ENCODE results near the gene MSI1. TPM values are rescaled to one million over a fixed set of nuclear protein-coding genes. Genes with fewer than 3 reads are reported as not detected.

MSI1 gene
- polyA plus RNA-seq, 6 donors from 2014 or later: not detected

GRCh38 chr12:120323772-120324171 is 45.2 kb downstream of the MSI1 start:
- ATAC-seq (ENCODE audit: low read depth in 2 of 2) (no peak), DNase-seq (no peak)
- peaks cover 0 to 33% (median 8%) of the 10 kb centered on the region in 3 donors for H3K27me3 Mint-ChIP-seq
- H3K4me3 Mint-ChIP-seq: peak overlapping the region in 1 of 8 donors; percentile 6
- H3K9me3 Mint-ChIP-seq: no peaks in the 10 kb centered on the region
- peaks cover 0 to 10% (median 7%) of the 10 kb centered on the region in 3 donors for H3K4me1 Mint-ChIP-seq
- H3K27ac Mint-ChIP-seq: no peak overlapping the region
- no peaks in the 10 kb centered on the region for H3K36me3 Mint-ChIP-seq

GRCh38 chr12:120321382-120322202 is 47.4 kb downstream of the MSI1 start:
- Mint-ChIP-seq H3K4me1 (peaks cover 12 to 24% (median 21%) of the 10 kb centered on the region in 3 donors), H3K9me3 (peaks cover 0 to 5% (median 2%) of the 10 kb centered on the region in 7 donors), H3K36me3 (no peaks in the 10 kb centered on the region), H3K27ac (no peak overlapping the region), H3K4me3 (no peak overlapping the region), H3K27me3 (peaks cover 0 to 26% (median 8%) of the 10 kb centered on the region in 3 donors)
- no peak for DNase-seq
- ATAC-seq (ENCODE audit: low read depth in 2 of 2): no peak

- H3K27ac Mint-ChIP-seq: peak overlapping the region; percentile 95 to 99 (median 98)
- H3K9me3 Mint-ChIP-seq: peaks cover 0 to 5% (median 2%) of the 10 kb centered on the region in 7 donors
- peaks cover 13 to 14% (median 14%) of the 10 kb centered on the region in 3 donors for H3K4me1 Mint-ChIP-seq
- ATAC-seq (ENCODE audit: low read depth in 2 of 2) (peak; percentile 99), DNase-seq (peak; percentile 100)
- peaks cover 0 to 18% (median 8%) of the 10 kb centered on the region in 3 donors for H3K27me3 Mint-ChIP-seq
- H3K4me3 Mint-ChIP-seq: peak overlapping the region; percentile 72 to 97 (median 96)
- H3K36me3 Mint-ChIP-seq: no peaks in the 10 kb centered on the region
These were observed 51.5 kb downstream of the MSI1 start for GRCh38 chr12:120317224-120318105.

GRCh38 chr12:120316798-120317223 is 52.2 kb downstream of the MSI1 start:
- Mint-ChIP-seq H3K27ac (peak overlapping the region; percentile 95 to 99 (median 98)), H3K4me1 (peaks cover 14 to 15% (median 14%) of the 10 kb centered on the region in 3 donors), H3K9me3 (peaks cover 0 to 5% (median 2%) of the 10 kb centered on the region in 7 donors), H3K27me3 (peaks cover 0 to 13% (median 8%) of the 10 kb centered on the region in 3 donors), H3K36me3 (no peaks in the 10 kb centered on the region), H3K4me3 (peak overlapping the region; percentile 72 to 97 (median 96))
- DNase-seq (no peak), ATAC-seq (ENCODE audit: low read depth in 2 of 2) (no peak)

GRCh38 chr12:120314220-120314619 is 54.7 kb downstream of the MSI1 start:
- Mint-ChIP-seq H3K27me3 (no peaks in the 10 kb centered on the region), H3K9me3 (peaks cover 0 to 5% (median 2%) of the 10 kb centered on the region in 7 donors), H3K27ac (no peak overlapping the region), H3K36me3 (no peaks in the 10 kb centered on the region), H3K4me3 (peak overlapping the region in 1 of 8 donors; percentile 41), H3K4me1 (peaks cover 14 to 18% (median 14%) of the 10 kb centered on the region in 3 donors)
- DNase-seq (no peak), ATAC-seq (ENCODE audit: low read depth in 2 of 2) (no peak)

- Mint-ChIP-seq H3K36me3 (no peaks in the 10 kb centered on the region), H3K27me3 (no peaks in the 10 kb centered on the region), H3K9me3 (no peaks in the 10 kb centered on the region), H3K4me3 (peak within 1 kb of the TSS; percentile 85 to 98 (median 94)), H3K27ac (peak within 1 kb of the TSS; percentile 23 to 93 (median 81)), H3K4me1 (peaks cover 9 to 14% (median 11%) of the 10 kb centered on the region in 3 donors)
- DNase-seq (peak; percentile 89), ATAC-seq (ENCODE audit: low read depth in 2 of 2) (peak; percentile 100)
These were observed 66.8 kb downstream of the MSI1 start, which contains the start of gene SIRT4 for GRCh38 chr12:120301962-120302815. Gene SIRT4, plus strand, starts transcription at chr12:120302321. Its CDS starts 1,241 bp downstream, at chr12:120303562.

- DNase-seq (peak; percentile 92), ATAC-seq (ENCODE audit: low read depth in 2 of 2) (peak; percentile 54 to 60)
- Mint-ChIP-seq H3K4me3 (no peak within 1 kb of the TSS), H3K4me1 (peaks cover 0 to 5% (median 4%) of the 10 kb centered on the region in 3 donors), H3K27ac (peak within 1 kb of the TSS in 1 of 6 donors; percentile 36), H3K27me3 (no peaks in the 10 kb centered on the region), H3K36me3 (no peaks in the 10 kb centered on the region), H3K9me3 (no peaks in the 10 kb centered on the region)
These were observed 76.1 kb downstream of the MSI1 start, which contains the start of gene RNU4-1 for GRCh38 chr12:120292661-120293531. Gene RNU4-1, minus strand, starts transcription at chr12:120293237.

GRCh38 chr12:120292411-120292660 is 76.6 kb downstream of the MSI1 start:
- H3K27ac Mint-ChIP-seq: no peak overlapping the region
- ATAC-seq (ENCODE audit: low read depth in 2 of 2) (peak; percentile 0 to 1), DNase-seq (no peak)

More at GRCh38 chr12:120292411-120292660, 76.6 kb downstream of the MSI1 start:
- no peaks in the 10 kb centered on the region for H3K36me3 Mint-ChIP-seq
- H3K4me1 Mint-ChIP-seq: peaks cover 0 to 5% (median 4%) of the 10 kb centered on the region in 3 donors
- H3K9me3 Mint-ChIP-seq: no peaks in the 10 kb centered on the region
- H3K4me3 Mint-ChIP-seq: no peak overlapping the region
- no peaks in the 10 kb centered on the region for H3K27me3 Mint-ChIP-seq

Other genes with a start within 250 kb of the MSI1 start
- gene GCN1, start 174.4 kb downstream of the MSI1 start, polyA plus RNA-seq (ENCODE audit: low read depth in 6 of 6): 10 to 100 TPM; 11.1 to 23.9 (median 18.7) TPM
- gene RPLP0, start 168.1 kb downstream of the MSI1 start, polyA plus RNA-seq (ENCODE audit: low read depth in 6 of 6): 1,000 to 10,000 TPM; 1,332 to 2,325 (median 1,674) TPM
- 1 to 10 TPM in 5 of 6 donors, under 1 TPM in 1; 0.95 to 6.0 (median 3.7) TPM for gene PXN, start 103.4 kb downstream of the MSI1 start, polyA plus RNA-seq (ENCODE audit: low read depth in 6 of 6)
- gene RNU4-2, start 77.3 kb downstream of the MSI1 start, polyA plus RNA-seq (ENCODE audit: low read depth in 6 of 6): 100 to 1,000 TPM in 1 of 6 donors, 10 to 100 TPM in 1, not detected in 4; 82.0 to 107 TPM
- not detected for gene RNU4-1, start 75.9 kb downstream of the MSI1 start, polyA plus RNA-seq (ENCODE audit: low read depth in 6 of 6)
- 1 to 10 TPM; 1.3 to 4.3 (median 1.4) TPM for gene SIRT4, start 66.8 kb downstream of the MSI1 start, polyA plus RNA-seq (ENCODE audit: low read depth in 6 of 6)
- gene PLA2G1B, start 41.4 kb downstream of the MSI1 start, polyA plus RNA-seq (ENCODE audit: low read depth in 6 of 6): not detected
- gene COX6A1, start 68.9 kb upstream of the MSI1 start, polyA plus RNA-seq (ENCODE audit: low read depth in 6 of 6): 1,000 to 10,000 TPM in 1 of 6 donors, 100 to 1,000 TPM in 5; 716 to 1,228 (median 856) TPM
- 10 to 100 TPM; 49.1 to 66.6 (median 58.4) TPM for gene TRIAP1, start 77.2 kb upstream of the MSI1 start, polyA plus RNA-seq (ENCODE audit: low read depth in 6 of 6)
- gene GATC, start 77.3 kb upstream of the MSI1 start, polyA plus RNA-seq (ENCODE audit: low read depth in 6 of 6): 10 to 100 TPM in 5 of 6 donors, 1 to 10 TPM in 1; 9.7 to 16.3 (median 14.5) TPM
- 100 to 1,000 TPM; 208 to 293 (median 218) TPM for gene SRSF9, start 100.6 kb upstream of the MSI1 start, polyA plus RNA-seq (ENCODE audit: low read depth in 6 of 6)
- gene DYNLL1, start 126.9 kb upstream of the MSI1 start, polyA plus RNA-seq (ENCODE audit: low read depth in 6 of 6): 100 to 1,000 TPM; 206 to 326 (median 268) TPM
- gene COQ5, start 160.0 kb upstream of the MSI1 start, polyA plus RNA-seq (ENCODE audit: low read depth in 6 of 6): 10 to 100 TPM; 25.2 to 56.5 (median 35.1) TPM
- 100 to 1,000 TPM in 2 of 6 donors, 10 to 100 TPM in 4; 77.2 to 133 (median 94.7) TPM for gene RNF10, start 165.2 kb upstream of the MSI1 start, polyA plus RNA-seq (ENCODE audit: low read depth in 6 of 6)
- 100 to 1,000 TPM in 2 of 6 donors, 10 to 100 TPM in 4; 68.7 to 116 (median 94.6) TPM for gene POP5, start 212.2 kb upstream of the MSI1 start, polyA plus RNA-seq (ENCODE audit: low read depth in 6 of 6)

All from naive B cell (primary cell).